SHP77 (cell line): ENCODE measurements around the gene MYO19.
"Not testable (repeated sequence)": the region's sequence is repeated elsewhere in the genome, so short reads cannot be mapped to it uniquely, and the experiment has no call there.

Source experiments
- DNase-seq, 2 experiments: peaks; one replicate each; lab custom pipeline; 2025; lab: John Stamatoyannopoulos, UW

MYO19 gene

GRCh38 chr17:36498560-36499300 lies 35.9 kb downstream of the MYO19 start:
- DNase-seq: no peak

GRCh38 chr17:36498155-36498554 lies 36.5 kb downstream of the MYO19 start:
- DNase-seq: no peak

GRCh38 chr17:36496018-36496789 lies 38.5 kb downstream of the MYO19 start:
- no peak for DNase-seq

GRCh38 chr17:36495076-36495578 lies 39.5 kb downstream of the MYO19 start:
- no peak for DNase-seq

GRCh38 chr17:36494674-36495073 lies 40.0 kb downstream of the MYO19 start:
- no peak for DNase-seq

GRCh38 chr17:36493956-36494355 lies 40.7 kb downstream of the MYO19 start:
- DNase-seq: no peak

GRCh38 chr17:36486204-36487194 lies 48.2 kb downstream of the MYO19 start, which contains the start of gene ZNHIT3:
ZNHIT3 (plus strand) TSS chr17:36486681; CDS start chr17:36486700, 19 bp downstream.
- peak; percentile 92 to 94 for DNase-seq

- peak in 1 of 2 experiments; percentile 8 for DNase-seq
Observed at GRCh38 chr17:36485805-36486203, 48.9 kb downstream of the MYO19 start.

GRCh38 chr17:36485027-36485426 lies 49.6 kb downstream of the MYO19 start:
- no peak for DNase-seq

- not testable (repeated sequence) for DNase-seq
Observed at GRCh38 chr17:36484021-36484420, 50.6 kb downstream of the MYO19 start.

GRCh38 chr17:36482611-36483504 lies 51.8 kb downstream of the MYO19 start:
- peak; percentile 46 to 63 for DNase-seq

GRCh38 chr17:36481829-36482228 lies 52.8 kb downstream of the MYO19 start:
- DNase-seq: no peak

GRCh38 chr17:36475346-36475970 lies 59.2 kb downstream of the MYO19 start:
- peak in 1 of 2 experiments; percentile 5 for DNase-seq

- no peak for DNase-seq
Observed at GRCh38 chr17:36474571-36474970, 60.1 kb downstream of the MYO19 start.

GRCh38 chr17:36470499-36470898 lies 64.2 kb downstream of the MYO19 start:
- no peak for DNase-seq

GRCh38 chr17:36469733-36470132 lies 64.9 kb downstream of the MYO19 start:
- DNase-seq: no peak

- DNase-seq: no peak
Observed at GRCh38 chr17:36468903-36469635, 65.6 kb downstream of the MYO19 start.

GRCh38 chr17:36464765-36465088 lies 69.9 kb downstream of the MYO19 start:
- DNase-seq: no peak

GRCh38 chr17:36463916-36464764 lies 70.5 kb downstream of the MYO19 start:
- no peak for DNase-seq
